Colon (tissue), 2 donors: ENCODE results near the gene C9orf57.
"Not testable (repeated sequence)": the region's sequence is repeated elsewhere in the genome, so short reads cannot be mapped to it uniquely, and the experiment has no call there.

Experiments used
- FAIRE-seq: peaks from 2 replicates; lab custom pipeline; 2012; peaks lifted over from hg19 to GRCh38; lab: Jason Lieb, UNC
- donor health status: control.
- donor health status: control.

Gene C9orf57

GRCh38 chr9:72023596-72023995 lies 36.8 kb downstream of the C9orf57 start:
- no peak for FAIRE-seq

- FAIRE-seq, result no peak
Observed at GRCh38 chr9:72022841-72023240, 37.6 kb downstream of the C9orf57 start.

- no peak for FAIRE-seq
Observed at GRCh38 chr9:72013292-72013760, 47.1 kb downstream of the C9orf57 start.

GRCh38 chr9:72012646-72013045 lies 47.8 kb downstream of the C9orf57 start:
- FAIRE-seq, result no peak

GRCh38 chr9:72007726-72008125 lies 52.7 kb downstream of the C9orf57 start:
- not testable (repeated sequence) for FAIRE-seq

- no peak for FAIRE-seq
Observed at GRCh38 chr9:72006501-72006900, 53.9 kb downstream of the C9orf57 start.

- FAIRE-seq, result no peak
Observed at GRCh38 chr9:72005451-72005850, 55.0 kb downstream of the C9orf57 start.
